Neural progenitor cell (in vitro differentiated cells): ENCODE data around the gene ERBIN.

Experiments used
- CTCF ChIP-seq: fragments of 200-600 bp; sonication (generic); IDR thresholded peaks from 2 replicates; pipeline ENCODE4 v1.5.1; 2017; ENCODE audit warnings: antibody characterized with exemption, mild to moderate bottlenecking
- EZH2 ChIP-seq: fragments of 200-600 bp; sonication (generic); IDR thresholded peaks from 2 replicates; pipeline ENCODE4 v1.6.1; 2017; ENCODE audit warnings: antibody characterized with exemption, mild to moderate bottlenecking, moderate library complexity
- EZH2phosphoT487 ChIP-seq: fragments of 200-600 bp; sonication (generic); IDR thresholded peaks from 2 replicates; pipeline ENCODE4 v1.6.1; 2017; ENCODE audit warnings: antibody characterized with exemption

- TF ChIP-seq CTCF = no peak
- TF ChIP-seq EZH2 = no peak
- no peak for TF ChIP-seq EZH2phosphoT487
Measured at GRCh38 chr5:65914641-65915196, 11.7 kb upstream of the ERBIN start.
